Endodermal cell (in vitro differentiated cells): ENCODE measurements around the gene IVD. TPM values are rescaled to one million over a fixed set of nuclear protein-coding genes. Genes with fewer than 3 reads are reported as not detected.

Experiments
- DNase-seq: peaks from one replicate; pipeline ENCODE4 v3.0.0-alpha.2; 2017
- H3K27ac ChIP-seq: 2 replicates; pipeline ENCODE4 v1.5.1; 2013; ENCODE audit warnings: mild to moderate bottlenecking, low read depth, low read length, moderate library complexity
- H3K27me3 ChIP-seq: 2 replicates; pipeline ENCODE4 v1.6.1; 2013; ENCODE audit warnings: mild to moderate bottlenecking, low read length, moderate library complexity; ENCODE audit not compliant: insufficient read depth, control insufficient read depth, poor library complexity, severe bottlenecking
- H3K36me3 ChIP-seq: 2 replicates; pipeline ENCODE4 v1.7.0; 2013; ENCODE audit warnings: mild to moderate bottlenecking, low read length, moderate library complexity; ENCODE audit not compliant: control insufficient read depth, insufficient read depth
- H3K4me1 ChIP-seq: one replicate; pipeline ENCODE4 v1.7.0; 2013; ENCODE audit warnings: low read length; ENCODE audit not compliant: control insufficient read depth, insufficient read depth
- H3K4me3 ChIP-seq: 2 replicates; pipeline ENCODE4 v1.5.1; 2013; ENCODE audit warnings: mild to moderate bottlenecking, low read length, moderate library complexity
- H3K9ac ChIP-seq: 2 replicates; pipeline ENCODE4 v1.6.1; 2013; ENCODE audit warnings: mild to moderate bottlenecking, low read length, moderate library complexity; ENCODE audit not compliant: poor library complexity, severe bottlenecking; ENCODE audit errors: extremely low read depth
- H3K9me3 ChIP-seq: 2 replicates; pipeline ENCODE4 v1.6.1; 2013; ENCODE audit warnings: mild to moderate bottlenecking, low read length, moderate library complexity; ENCODE audit not compliant: control insufficient read depth
- H3K27ac Mint-ChIP-seq: 2 replicates; pipeline ENCODE4 v1.8.0; 2020; ENCODE audit warnings: mixed read lengths
- H3K27me3 Mint-ChIP-seq: 2 replicates; pipeline ENCODE4 v1.8.0; 2021; ENCODE audit warnings: mild to moderate bottlenecking, mixed read lengths; ENCODE audit not compliant: insufficient read depth
- H3K36me3 Mint-ChIP-seq: 2 replicates; pipeline ENCODE4 v1.8.0; 2020; ENCODE audit warnings: low read depth, mixed read lengths
- H3K4me1 Mint-ChIP-seq: 2 replicates; pipeline ENCODE4 v1.8.0; 2020; ENCODE audit warnings: mixed read lengths
- H3K4me3 Mint-ChIP-seq: 2 replicates; pipeline ENCODE4 v1.8.0; 2020; ENCODE audit warnings: mild to moderate bottlenecking, moderate library complexity, mixed read lengths
- H3K9me3 Mint-ChIP-seq: 2 replicates; pipeline ENCODE4 v1.8.0; 2020; ENCODE audit warnings: mild to moderate bottlenecking, mixed read lengths
- WGBS, 2 experiments: methylation state at CpG; one replicate each; pipeline versions ENCODE4 v1.1.5 to v1.1.7; 2013; ENCODE audit warnings: missing lambda C conversion rate in 2 of 2, mixed read lengths in 1 of 2; ENCODE audit not compliant: insufficient coverage in 1 of 2, insufficient read length in 1 of 2; 5-methylcytosine and 5-hydroxymethylcytosine counted together
- total RNA-seq, 2 donors: library from RNA; stranded (reverse); fragmentation: NEBNext Ultra II Directional in 1 of 2; extraction: Animal tissue kit (Norgen Biotek cat#: 25700) in 1 of 2; gene quantifications; 2 replicates in 1 of 2; 3 replicates in 1 of 2; pipeline ENCODE4 v1.2.1, GENCODE V29; 2021
- TF ChIP-seq, protein P1 (sequence below): fragments of 200-600 bp; sonication (generic); conservative IDR thresholded peaks from 2 replicates; pipeline ENCODE4 v1.5.0; 2021; ENCODE audit warnings: antibody characterized with exemption, mild to moderate bottlenecking

Gene IVD
- total RNA-seq, 2 donors from 2014 or later = 90.6 to 98.7 TPM

DNA sequence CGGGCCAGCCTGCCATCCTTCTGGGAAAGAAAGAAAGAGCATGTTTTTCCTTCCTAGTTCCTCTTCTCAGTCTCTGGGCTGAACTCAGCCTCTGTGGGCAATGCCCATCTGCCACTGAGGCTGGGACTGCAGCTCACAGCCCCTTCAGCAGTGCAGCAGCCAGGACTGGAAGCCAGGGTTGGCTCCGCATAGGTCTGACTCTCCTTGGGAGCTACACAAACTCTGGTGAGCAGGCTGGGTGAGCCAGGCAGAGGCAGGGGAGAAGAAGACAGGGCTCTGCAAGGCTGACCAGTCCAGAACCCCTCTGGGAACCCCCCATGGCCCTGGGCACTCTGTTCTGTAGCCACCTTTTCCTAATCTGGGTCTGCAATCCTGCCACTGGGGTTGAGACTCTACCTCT, 44.0 kb upstream of the IVD start:
- H3K4me3 ChIP-seq = no peak overlapping the region
- no peak overlapping the region for H3K27ac ChIP-seq
- H3K27me3 Mint-ChIP-seq = peaks cover 62% of the 10 kb centered on the region
- no peaks in the 10 kb centered on the region for H3K36me3 Mint-ChIP-seq
- 86 to 100% methylated on average over 2 of the region's 2 CpGs for WGBS, 2 experiments
- no peaks in the 10 kb centered on the region for H3K4me1 Mint-ChIP-seq
- H3K4me1 ChIP-seq = no peaks in the 10 kb centered on the region
- no peaks in the 10 kb centered on the region for H3K36me3 ChIP-seq
- no peaks in the 10 kb centered on the region for H3K9me3 Mint-ChIP-seq
- no peak overlapping the region for H3K27ac Mint-ChIP-seq
- H3K4me3 Mint-ChIP-seq = no peak overlapping the region
- H3K9me3 ChIP-seq = no peaks in the 10 kb centered on the region
- H3K9ac ChIP-seq = no peak overlapping the region
- TF ChIP-seq, protein P1, sequence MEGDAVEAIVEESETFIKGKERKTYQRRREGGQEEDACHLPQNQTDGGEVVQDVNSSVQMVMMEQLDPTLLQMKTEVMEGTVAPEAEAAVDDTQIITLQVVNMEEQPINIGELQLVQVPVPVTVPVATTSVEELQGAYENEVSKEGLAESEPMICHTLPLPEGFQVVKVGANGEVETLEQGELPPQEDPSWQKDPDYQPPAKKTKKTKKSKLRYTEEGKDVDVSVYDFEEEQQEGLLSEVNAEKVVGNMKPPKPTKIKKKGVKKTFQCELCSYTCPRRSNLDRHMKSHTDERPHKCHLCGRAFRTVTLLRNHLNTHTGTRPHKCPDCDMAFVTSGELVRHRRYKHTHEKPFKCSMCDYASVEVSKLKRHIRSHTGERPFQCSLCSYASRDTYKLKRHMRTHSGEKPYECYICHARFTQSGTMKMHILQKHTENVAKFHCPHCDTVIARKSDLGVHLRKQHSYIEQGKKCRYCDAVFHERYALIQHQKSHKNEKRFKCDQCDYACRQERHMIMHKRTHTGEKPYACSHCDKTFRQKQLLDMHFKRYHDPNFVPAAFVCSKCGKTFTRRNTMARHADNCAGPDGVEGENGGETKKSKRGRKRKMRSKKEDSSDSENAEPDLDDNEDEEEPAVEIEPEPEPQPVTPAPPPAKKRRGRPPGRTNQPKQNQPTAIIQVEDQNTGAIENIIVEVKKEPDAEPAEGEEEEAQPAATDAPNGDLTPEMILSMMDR = no peak
- DNase-seq = peak; percentile 34
- H3K27me3 ChIP-seq = peaks cover 61% of the 10 kb centered on the region

DNA sequence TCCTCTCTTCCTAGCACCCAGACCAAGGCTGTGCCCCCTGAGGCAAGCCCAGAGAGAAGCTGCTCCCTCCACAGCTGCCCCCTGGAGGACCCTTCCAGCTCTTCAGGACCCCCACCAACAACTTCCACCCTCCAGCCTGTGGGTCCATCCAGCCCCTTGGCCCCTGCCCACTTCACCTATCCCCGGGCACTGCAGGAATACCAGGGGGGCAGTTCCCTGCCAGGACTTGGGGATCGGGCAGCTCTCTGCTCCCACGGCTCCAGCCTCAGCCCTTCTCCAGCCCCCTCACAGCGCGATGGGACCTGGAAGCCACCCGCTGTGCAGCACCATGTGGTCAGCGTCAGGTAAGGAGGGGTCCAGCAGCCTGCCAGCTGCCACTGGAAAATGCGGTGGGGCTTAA, 42.0 kb upstream of the IVD start:
- H3K4me3 Mint-ChIP-seq = no peak overlapping the region
- 84 to 92% methylated on average over 6 to 8 of the region's 8 CpGs for WGBS, 2 experiments
- no peaks in the 10 kb centered on the region for H3K9me3 ChIP-seq
- peaks cover 65% of the 10 kb centered on the region for H3K27me3 ChIP-seq
- no peaks in the 10 kb centered on the region for H3K36me3 ChIP-seq
- no peak overlapping the region for H3K9ac ChIP-seq
- H3K36me3 Mint-ChIP-seq = no peaks in the 10 kb centered on the region
- DNase-seq = peak; percentile 34
- no peak overlapping the region for H3K4me3 ChIP-seq
- no peak overlapping the region for H3K27ac Mint-ChIP-seq
- no peaks in the 10 kb centered on the region for H3K4me1 ChIP-seq
- no peak overlapping the region for H3K27ac ChIP-seq
- peaks cover 67% of the 10 kb centered on the region for H3K27me3 Mint-ChIP-seq
- H3K4me1 Mint-ChIP-seq = no peaks in the 10 kb centered on the region
- TF ChIP-seq, protein P1 = no peak
- no peaks in the 10 kb centered on the region for H3K9me3 Mint-ChIP-seq

DNA sequence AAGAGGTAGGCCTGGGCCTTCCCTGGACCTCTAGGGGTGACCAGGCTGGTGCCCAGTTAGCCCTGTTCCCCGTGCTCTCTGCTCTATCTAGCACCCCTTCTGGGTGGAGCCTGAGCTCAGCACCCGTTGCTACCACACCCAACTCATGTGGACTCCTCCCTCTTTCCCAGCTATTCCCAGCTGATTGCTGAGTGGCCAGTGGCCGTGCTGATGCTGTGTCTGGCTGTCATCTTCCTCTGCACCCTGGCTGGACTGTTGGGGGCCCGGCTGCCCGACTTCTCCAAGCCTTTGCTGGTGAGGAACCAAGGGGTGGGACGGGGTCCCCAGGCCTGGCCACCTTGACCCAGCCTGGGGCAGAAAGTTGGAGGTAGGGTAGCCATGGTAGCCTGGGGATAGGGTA, 41.3 kb upstream of the IVD start:
- H3K4me1 Mint-ChIP-seq = no peaks in the 10 kb centered on the region
- H3K9me3 Mint-ChIP-seq = no peaks in the 10 kb centered on the region
- no peak overlapping the region for H3K27ac Mint-ChIP-seq
- H3K36me3 Mint-ChIP-seq = no peaks in the 10 kb centered on the region
- peaks cover 70% of the 10 kb centered on the region for H3K27me3 Mint-ChIP-seq
- TF ChIP-seq, protein P1 = no peak
- Histone ChIP-seq H3K9ac (no peak overlapping the region), H3K4me3 (no peak overlapping the region), H3K4me1 (no peaks in the 10 kb centered on the region), H3K9me3 (no peaks in the 10 kb centered on the region), H3K27ac (no peak overlapping the region), H3K36me3 (no peaks in the 10 kb centered on the region), H3K27me3 (peaks cover 65% of the 10 kb centered on the region)
- peak; percentile 36 for DNase-seq
- no peak overlapping the region for H3K4me3 Mint-ChIP-seq
- WGBS, 2 experiments = 76 to 89% methylated on average over 5 to 6 of the region's 6 CpGs
